GM21529 (cell line): ENCODE results near the gene PDPN.

Experiments
- ATAC-seq: cut with Tn5 transposase; IDR thresholded peaks from one replicate; pipeline ENCODE4 v1.9.1; 2021; ENCODE audit not compliant: unreplicated experiment

PDPN gene

DNA sequence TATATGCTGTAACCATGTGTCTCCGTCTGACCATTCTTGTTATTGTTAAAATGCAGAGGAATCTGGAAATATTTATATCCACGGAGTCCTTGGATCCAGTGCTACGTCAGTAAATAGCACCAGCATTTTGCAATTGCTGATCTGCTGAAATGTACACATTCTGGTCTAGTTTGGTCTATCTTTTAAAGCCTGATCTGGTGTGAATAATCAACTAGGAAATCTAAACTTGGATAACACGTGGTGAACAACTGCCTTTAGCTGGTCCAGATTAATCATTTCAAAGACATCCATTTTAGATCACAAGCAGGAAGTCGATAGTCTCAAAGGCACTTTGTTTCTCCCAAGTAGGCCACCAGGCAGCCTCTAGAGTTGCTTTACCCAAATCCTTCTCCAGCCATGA lies 32.6 kb downstream of the PDPN start:
- no peak for ATAC-seq

DNA sequence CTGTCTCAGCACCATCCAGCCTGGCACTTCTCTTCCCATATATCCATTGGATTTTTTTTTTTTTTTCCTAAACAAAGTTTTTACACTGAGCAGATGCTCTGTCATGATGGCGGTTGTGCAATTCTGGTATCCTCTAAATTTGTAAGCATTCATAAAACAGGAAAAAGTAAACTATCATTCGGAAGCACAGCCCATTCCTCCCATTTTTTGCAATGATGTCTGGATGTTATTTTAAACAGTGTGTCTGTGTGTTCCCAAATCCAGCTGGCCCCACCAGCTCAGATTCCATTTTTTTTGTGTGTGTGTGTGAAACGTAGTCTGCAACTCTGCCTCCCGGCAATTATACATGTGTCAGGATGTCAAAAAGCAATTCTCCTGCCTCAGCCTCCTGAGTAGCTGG lies 33.5 kb downstream of the PDPN start:
- ATAC-seq = no peak

DNA sequence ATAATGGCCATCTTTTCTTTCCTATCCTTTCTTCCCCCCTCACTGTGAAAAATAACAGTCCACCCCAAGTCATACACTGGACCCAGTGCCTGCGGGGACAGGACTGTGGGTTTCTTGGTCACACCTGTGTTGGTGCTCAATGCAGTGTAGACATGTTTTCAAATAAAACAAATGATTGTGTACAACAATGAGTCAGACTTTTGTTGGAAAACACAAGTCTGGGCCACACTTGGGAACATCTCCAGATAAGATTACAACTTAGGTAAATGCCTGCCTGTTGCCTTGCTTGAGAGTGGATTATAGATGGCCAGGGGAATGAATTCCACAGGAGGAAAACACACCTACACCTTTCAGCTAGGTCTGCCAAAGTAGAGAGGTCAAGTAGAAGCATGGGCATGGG lies 34.1 kb downstream of the PDPN start:
- no peak for ATAC-seq

DNA sequence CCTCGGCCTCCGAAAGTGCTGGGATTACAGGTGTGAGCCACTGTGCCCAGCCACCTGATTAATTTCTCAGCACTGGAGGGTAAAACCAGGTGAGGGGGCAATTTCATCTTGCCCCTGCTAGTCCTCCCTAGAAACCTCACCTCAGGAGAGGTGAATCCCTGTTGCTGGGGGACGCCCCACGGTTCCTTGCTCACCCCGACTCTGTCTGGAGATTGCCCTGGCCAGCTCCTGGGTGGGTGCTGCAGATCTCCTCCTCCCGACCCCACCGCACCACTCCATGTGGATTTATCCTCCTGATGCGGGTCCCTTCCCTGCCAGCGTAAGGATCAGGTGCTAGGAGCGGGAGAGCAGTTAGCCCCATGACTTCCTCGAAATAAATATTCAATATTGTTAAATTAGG lies 34.9 kb downstream of the PDPN start:
- ATAC-seq = no peak

DNA sequence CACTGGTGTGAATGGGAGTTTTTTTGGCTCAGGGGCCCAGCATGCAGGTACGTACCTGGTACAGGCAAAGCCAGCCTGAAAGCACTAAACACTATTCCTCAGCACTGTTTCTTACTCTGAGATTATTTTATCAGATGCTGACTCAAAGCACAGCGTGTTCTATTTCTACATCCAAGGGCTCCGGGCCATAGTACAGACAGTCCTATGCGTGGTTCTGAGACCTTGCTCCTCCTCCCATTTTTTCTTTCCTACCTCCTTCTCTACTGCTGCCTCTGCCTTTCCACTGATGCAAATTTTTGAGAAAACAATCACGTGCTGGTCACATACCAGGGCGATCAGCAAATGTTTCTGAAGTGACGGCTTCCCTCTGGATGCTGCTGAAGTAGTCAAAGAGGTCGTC lies 36.3 kb downstream of the PDPN start:
- no peak for ATAC-seq

DNA sequence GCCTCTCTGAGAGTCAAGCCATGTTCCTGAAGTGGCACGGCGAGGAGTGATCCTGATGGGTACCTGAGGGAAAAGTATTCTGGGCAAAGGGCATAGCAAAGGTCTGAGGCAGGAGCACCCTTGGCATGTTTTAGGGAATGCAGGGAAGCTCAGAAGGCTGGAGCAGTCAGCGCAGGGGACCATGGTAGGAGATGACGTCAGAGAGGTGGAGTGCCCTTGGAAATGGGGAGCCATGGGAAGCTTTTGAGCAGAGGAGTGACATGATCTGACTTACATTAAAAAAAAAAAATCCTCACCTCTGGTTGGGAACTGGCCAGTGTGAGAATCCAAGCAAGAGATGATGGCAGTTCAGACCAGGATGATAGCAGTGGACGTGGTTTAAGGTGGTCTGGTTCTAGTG lies 37.2 kb downstream of the PDPN start:
- ATAC-seq = no peak

DNA sequence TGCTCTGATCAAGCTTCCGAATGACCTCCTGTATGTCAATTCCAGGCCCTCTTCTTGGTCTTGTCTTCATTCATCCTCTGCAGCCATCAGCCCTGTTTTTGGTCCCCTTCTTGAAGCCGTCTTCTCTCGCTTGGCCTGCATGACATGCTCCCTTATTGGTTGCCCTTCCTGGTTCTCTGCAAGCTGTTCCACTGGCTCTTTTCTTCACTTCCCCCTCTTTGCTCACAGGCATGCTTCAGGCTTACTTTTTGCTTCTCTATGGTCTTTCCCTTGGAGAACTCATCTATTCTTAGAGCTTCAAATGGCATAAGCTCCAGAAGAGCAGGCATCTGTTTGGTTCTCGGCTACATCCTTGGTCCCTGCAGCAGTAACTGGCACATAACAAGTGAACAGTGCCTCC lies 38.8 kb downstream of the PDPN start:
- ATAC-seq = no peak

DNA sequence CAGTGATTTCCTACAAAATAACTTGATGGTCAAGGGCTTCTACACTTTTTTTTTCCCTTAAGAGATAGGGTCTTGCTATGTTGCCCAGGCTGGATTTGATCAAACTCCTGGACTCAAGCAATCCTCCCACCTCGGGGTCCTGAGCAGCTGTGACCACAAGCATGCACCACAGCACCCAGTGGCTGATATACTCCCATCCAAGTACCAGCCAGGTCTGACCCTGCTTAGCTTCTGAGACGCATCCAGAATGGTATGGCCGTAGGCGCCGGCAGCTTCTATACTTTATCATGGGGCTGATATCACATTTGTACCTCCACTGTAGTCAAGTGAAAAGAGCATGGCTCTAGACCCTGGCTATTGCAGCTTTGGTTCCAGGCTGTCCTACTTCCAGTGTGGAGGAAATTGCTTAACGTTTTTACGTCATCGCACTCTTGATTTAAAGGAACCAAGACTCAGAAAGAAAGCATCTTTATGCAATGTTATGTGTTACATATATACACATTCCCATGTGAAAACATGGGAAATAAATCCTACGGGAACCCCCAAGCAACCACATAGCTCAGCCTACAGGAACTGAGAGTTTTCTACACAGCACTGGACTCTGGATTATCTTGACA lies 39.5 kb downstream of the PDPN start:
- ATAC-seq = no peak

DNA sequence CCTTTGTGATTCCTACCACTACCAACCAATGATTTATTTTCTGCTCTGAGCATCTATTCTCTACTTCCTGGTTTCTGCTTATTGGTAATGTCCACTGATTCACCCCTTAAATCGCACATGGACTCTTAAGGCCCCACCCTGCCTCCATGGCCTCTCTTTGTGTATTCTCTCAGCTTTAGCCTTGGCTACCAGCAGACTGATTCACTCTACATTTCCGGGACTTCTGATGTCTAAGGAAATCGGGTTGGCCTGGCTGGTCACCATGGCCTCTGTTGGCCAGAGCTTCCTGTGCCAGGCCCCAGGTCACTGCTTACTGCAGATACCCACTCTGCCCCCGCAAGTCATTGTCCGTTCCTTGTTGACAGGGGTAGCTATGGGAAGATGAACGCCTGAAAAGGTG lies 40.9 kb downstream of the PDPN start:
- no peak for ATAC-seq

DNA sequence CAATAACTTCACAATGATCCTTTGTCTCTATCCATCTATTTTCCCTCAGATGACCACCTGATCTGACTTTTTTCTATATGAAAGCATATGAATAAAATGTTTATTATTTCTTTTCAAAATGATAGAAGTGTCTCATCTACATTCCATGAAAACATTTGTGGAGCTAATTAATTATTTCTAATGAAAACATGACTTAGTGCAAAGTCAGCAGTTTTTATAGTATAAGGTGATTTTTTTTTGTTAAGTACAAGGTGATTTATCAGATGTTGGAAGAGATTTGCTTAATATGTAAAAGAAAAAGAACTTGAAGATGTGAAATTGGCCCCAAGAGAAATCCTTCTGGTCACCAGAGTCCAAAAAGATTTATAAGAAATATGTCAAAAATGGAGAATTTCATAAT lies 43.5 kb downstream of the PDPN start:
- ATAC-seq = no peak

DNA sequence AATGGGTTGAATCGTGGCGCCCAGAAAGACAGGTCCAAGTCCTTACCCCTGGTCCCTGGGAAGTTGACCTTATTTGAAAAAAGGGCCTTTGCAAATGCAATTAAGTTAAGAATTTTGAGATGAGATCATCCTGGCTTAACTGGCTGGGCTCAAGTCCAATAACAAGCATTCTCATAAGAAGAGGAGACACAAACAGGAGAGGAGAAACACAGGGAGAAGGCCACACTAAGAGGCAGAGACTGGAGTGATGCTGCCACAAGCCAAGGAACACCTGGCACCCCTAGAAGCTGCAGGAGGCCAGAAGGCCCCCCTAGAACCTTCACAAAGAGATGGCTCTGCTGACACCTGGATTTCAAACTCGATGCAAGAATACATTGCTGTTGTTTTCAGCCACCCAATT lies 44.6 kb downstream of the PDPN start:
- ATAC-seq = no peak

DNA sequence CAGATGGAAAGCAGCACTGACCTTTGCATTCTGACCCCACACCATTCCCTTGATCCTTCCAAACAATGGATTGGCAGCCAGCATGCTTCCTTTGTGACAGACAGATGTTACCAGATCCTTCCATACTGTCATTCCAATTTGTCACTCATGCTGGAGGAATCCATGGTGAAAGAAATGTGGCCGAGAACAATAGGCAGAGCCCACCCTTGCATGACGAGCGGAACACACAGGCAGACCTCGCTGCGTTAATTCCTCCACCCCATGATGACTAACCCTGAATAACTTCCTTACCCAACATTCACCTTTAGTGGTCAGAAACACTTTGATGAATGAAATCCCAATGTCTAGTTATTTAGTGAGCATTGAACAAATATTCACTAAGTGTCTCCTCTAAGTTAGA lies 45.1 kb downstream of the PDPN start:
- no peak for ATAC-seq

DNA sequence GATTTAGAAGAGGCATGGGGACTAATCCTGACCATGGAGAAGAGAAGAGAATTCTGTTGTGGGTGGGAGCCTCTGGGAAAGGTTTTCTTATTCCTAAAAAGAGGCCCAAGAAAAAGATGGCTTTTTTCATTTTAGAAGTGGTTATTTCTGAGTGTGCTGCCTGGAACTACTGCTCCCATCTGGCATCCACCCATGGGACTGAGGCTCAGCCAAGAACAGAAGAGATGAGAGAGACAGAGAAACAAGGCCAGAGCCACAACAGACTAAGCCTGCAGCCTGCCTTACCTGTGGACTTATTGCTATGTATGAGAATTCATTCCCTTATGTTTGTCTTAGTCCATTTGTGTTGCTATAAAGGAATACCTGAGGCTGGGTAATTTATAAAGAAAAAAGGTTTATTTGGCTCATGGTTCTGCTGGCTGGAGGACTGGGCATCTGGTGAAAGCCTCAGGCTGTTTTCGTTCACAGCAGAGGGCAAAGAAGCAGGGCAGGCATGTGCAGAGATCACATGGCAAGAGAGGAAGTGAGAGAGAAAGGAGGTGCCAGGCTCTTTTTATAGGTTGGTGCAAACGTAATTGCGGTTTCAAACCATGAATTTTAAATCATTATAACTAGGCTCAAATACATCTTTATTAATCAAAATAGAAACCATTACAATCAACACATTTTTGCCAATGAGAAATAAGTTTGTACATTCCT lies 58.8 kb downstream of the PDPN start:
- no peak for ATAC-seq

DNA sequence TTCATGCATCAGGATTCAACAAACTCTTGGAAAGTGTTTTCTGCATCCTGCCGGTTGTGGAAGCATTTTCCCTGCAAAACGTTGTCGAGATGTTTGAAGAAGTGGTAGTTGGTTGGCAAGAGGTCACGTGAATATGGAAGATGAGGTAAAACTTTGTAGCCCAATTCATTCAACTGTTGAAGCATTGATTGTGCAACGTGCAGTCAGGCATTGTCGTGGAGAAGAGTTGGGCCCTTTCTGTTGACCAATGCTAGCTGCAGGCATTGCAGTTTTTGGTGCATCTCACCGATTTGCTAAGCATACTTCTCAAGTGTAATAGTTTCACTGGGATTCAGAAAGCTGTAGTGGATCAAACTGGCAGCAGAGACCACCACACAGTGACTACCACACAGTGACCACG lies 59.4 kb downstream of the PDPN start:
- no peak for ATAC-seq

DNA sequence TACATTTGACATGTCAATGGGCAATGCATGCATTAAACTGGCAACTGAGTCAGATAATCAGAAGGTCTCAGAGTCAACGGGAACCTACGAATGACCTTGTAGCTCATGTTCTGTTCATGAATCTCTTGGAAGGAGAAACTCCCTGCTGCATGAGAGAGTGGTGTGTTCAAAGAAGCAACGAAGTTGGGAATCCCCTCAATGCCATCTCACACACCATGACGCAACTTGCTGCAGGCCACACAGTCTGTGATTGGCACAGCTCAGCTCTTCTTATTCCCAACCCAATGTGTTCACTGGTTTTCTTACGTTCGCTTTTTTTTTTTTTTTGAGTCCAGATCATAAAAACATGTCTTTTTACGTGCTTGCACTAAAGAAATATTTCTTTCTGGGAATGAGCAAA lies 62.9 kb downstream of the PDPN start:
- no peak for ATAC-seq

DNA sequence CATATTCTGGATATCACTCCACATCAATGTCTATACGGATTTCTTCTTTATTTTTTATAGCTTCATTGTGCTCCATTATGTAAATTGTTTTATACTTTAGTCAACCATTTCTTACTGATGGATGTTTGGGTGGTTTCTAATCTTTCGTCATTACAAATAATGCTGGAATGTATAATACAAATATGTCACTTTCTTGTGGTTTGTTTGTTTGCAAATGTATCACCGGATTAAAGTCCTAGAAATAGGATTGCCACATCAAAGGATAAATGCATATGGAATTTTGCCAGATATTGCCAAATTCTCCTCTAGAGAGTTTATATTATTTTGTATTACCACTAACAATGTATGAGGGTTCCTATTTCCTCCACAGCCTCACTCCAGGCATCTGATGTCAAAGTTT lies 67.6 kb downstream of the PDPN start:
- ATAC-seq = no peak

DNA sequence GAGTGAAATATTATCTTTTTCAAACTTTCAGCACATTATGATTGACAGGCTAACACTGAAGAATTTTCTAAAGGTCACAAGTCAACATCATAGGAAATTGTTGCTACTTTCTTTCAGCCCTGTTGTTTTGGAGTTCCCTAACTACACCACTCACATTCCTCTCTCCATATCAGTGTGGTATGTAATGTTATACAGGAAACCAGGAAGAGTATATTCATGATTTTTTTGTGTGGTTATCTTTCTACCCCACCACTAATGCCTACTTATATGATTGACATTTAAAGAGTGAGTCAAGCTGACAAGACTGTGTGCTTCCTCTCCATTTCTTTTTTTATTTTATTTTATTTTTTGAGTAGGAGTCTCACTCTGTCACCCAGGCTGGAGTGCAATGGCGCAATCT lies 68.6 kb downstream of the PDPN start:
- no peak for ATAC-seq

DNA sequence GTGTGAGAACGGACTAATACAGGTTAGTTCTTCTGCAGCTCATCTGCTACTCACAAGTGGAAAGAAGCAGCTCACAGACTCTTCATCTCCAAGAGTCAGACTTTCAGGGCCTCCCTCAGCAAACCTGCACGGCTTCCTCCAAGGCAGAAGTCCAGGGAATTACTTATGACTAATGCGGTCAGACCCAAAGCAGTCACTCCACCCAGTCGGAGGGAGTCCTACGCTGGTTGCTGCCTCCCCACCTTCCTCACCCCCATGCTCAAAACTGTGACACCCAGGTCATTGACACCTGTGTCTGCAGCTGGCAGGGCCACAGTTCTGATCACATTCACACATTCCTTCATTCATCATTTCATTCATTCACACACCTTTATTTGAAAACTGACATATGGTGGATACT lies 77.9 kb downstream of the PDPN start:
- ATAC-seq = no peak

DNA sequence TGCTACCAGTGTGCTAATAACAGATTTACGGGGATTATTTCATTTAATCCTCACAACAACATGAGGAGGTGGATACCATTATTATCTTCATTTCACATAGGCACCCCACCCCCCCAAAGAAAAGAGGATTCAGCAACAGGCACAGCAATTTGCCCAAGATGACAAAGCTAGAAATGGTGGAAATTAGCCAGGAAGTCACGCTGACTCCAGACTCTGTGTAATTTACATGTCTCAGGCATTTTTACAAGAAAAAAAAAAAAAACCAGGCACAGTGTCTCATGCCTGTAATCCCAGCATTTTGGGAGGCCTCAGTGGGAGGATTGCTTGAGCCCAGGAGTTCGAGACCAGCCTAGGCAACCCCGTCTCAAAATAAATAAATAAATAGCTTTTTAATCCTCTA lies 78.9 kb downstream of the PDPN start:
- ATAC-seq = no peak

DNA sequence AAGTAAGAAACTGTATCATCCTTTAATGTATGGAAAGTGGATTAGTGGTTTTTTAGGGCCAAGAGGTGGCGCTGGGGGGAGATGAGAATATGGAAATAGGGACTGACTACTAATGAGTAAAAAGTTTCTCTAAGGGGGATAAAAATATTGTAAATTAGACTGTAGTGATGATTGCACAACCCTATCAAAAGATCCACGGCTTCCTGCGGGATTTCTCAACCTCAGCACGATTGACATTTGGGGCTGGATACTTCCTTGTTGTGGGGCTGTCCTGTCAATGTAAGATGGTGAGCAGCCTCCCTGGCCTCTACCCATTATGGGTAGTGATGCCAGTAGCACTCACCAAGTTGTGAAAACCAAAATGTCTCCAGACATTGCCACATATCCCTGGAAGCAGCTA lies 80.3 kb downstream of the PDPN start:
- no peak for ATAC-seq

DNA sequence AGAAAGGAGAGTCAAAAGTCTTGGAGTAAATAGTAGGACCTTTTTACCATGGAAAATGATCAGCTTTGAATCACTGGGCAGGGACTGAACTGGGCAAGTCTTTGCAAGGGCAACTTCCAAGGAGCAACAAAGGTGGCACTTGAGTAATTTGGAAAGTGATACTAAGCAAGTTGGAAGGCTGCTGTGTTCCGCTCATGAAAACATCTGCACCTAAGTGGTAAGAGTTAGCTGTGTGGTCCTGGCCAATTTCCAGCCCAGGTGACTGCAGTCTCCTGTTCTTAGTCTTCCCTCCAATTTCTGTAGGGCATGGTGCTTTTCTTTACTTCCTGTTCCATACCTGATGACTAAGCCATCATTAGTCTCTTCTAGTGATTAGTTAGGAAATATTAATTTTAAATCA lies 80.8 kb downstream of the PDPN start:
- no peak for ATAC-seq

DNA sequence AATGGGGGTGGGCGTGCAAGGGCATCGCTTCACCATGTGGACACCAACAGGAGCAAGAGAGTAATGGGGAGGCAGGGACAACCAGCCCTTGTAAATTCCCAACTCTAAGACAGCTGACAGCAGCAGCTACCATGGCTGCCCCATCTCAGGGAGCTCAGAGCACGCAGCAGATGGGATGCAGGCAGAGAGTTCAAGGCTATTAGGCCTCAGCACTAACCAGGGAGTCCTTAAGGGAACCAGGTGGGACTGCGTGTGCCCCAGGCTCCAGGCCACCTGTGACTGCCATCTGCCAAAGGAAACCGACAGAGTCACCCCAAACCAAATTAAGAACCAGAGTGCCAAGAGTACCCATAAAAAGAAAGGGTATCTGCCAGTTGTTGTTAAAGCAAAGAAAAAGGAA lies 82.7 kb downstream of the PDPN start:
- no peak for ATAC-seq
